ENCODE measurements around the gene RALGAPA2. TPM values are rescaled to one million over a fixed set of nuclear protein-coding genes. Genes with fewer than 3 reads are reported as not detected.

RALGAPA2 gene
- polyA plus RNA-seq, 1 donor from 2014 or later, result 21.8 TPM

DNA sequence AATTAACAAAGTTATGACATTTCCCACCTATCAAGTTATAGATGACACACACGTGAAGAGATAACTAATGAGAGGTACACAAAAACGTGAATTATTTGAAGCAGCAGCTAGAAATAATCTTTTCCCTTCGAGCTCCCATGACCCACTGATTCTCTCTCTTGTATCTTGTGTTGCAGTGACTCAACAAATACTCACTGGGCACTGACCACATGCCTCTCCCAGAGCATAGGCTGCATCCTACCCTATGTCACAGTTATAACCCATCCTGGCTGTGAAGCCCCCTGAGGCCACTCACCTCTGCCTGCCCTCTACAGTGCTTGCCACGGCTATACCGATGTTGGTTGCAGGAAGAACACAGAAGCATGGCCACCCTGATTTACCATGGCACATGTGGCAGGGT, 252.7 kb downstream of the RALGAPA2 start:
- no peaks in the 10 kb centered on the region for H3K79me2 ChIP-seq (replicated peaks; ENCODE audit: insufficient read depth, low read length)

DNA sequence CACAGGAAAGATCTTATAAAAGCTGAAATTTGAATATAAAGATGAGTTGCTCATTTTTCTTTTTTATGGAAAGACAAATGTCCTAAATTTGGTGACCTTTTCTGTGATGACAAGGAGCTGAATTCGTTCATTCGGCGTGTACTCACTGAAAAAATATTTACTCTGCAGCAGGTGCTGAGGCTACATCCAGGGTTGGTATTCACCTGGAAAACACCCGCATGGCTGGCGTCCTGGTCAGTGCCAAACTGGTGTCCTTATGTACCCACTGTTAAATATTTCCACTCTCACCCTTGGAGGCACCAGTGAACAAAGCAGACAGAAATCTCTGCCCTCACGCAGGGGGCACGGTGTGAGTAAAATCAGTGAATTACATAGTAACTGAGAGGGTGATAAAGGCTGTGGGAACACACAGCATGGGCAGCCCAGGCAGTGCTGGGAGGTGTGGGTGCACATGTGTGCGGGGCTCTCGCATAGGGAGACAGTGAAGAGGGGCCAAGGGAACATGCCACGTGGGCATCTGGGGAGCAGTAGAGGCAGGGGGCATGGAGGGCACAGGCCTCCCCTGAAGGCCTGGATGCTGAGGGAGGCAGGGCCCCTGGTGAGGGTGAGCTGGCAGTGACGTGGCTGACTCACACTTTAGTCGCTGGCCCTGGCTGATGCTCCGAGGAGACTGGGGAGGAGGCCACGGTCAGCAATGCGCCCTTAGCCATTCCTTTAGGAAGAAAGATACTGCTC, 254.9 kb downstream of the RALGAPA2 start:
- Histone ChIP-seq H3K36me3 (ENCODE audit: insufficient read depth, low read length) (peaks cover 4% of the 10 kb centered on the region), H4K20me1 (ENCODE audit: insufficient read depth) (no peaks in the 10 kb centered on the region), H3K9ac (ENCODE audit: low read length) (no peak overlapping the region), H3K9me3 (ENCODE audit: low read length) (no peaks in the 10 kb centered on the region), H3K27me3 (ENCODE audit: insufficient read depth, low read depth, low read length) (no peaks in the 10 kb centered on the region), H3F3A (ENCODE audit: insufficient read depth, low read length, poor library complexity, severe bottlenecking) (no peaks in the 10 kb centered on the region), H3K27ac (ENCODE audit: low read length) (no peak overlapping the region), H3K4me2 (ENCODE audit: low read length) (no peak overlapping the region), H3K9me2 (ENCODE audit: insufficient read depth, low read length) (no peaks in the 10 kb centered on the region), H3K79me2 (replicated peaks; ENCODE audit: insufficient read depth, low read length) (no peaks in the 10 kb centered on the region), H3K4me3 (ENCODE audit: low read length) (no peak overlapping the region), H2AFZ (ENCODE audit: low read depth, low read length) (no peak overlapping the region)
- TF ChIP-seq RAD21 (conservative IDR thresholded peaks at IDR 0.05) (no peak), EP300 (conservative IDR thresholded peaks at IDR 0.05; ENCODE audit: poor library complexity, severe bottlenecking) (no peak), POLR2AphosphoS5 (IDR thresholded peaks at IDR 0.05) (no peak), EZH2 (IDR thresholded peaks at IDR 0.05; ENCODE audit: borderline replicate concordance, insufficient read depth, low read length, poor library complexity, severe bottlenecking) (no peak)
- TF ChIP-seq, protein P1, sequence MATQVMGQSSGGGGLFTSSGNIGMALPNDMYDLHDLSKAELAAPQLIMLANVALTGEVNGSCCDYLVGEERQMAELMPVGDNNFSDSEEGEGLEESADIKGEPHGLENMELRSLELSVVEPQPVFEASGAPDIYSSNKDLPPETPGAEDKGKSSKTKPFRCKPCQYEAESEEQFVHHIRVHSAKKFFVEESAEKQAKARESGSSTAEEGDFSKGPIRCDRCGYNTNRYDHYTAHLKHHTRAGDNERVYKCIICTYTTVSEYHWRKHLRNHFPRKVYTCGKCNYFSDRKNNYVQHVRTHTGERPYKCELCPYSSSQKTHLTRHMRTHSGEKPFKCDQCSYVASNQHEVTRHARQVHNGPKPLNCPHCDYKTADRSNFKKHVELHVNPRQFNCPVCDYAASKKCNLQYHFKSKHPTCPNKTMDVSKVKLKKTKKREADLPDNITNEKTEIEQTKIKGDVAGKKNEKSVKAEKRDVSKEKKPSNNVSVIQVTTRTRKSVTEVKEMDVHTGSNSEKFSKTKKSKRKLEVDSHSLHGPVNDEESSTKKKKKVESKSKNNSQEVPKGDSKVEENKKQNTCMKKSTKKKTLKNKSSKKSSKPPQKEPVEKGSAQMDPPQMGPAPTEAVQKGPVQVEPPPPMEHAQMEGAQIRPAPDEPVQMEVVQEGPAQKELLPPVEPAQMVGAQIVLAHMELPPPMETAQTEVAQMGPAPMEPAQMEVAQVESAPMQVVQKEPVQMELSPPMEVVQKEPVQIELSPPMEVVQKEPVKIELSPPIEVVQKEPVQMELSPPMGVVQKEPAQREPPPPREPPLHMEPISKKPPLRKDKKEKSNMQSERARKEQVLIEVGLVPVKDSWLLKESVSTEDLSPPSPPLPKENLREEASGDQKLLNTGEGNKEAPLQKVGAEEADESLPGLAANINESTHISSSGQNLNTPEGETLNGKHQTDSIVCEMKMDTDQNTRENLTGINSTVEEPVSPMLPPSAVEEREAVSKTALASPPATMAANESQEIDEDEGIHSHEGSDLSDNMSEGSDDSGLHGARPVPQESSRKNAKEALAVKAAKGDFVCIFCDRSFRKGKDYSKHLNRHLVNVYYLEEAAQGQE (IDR thresholded peaks at IDR 0.05; ENCODE audit: borderline replicate concordance), result no peak

More for the DNA sequence above, 252.7 kb downstream of the RALGAPA2 start:
- H2AFZ ChIP-seq (ENCODE audit: low read depth, low read length), result no peak overlapping the region
- H3F3A ChIP-seq (ENCODE audit: insufficient read depth, low read length, poor library complexity, severe bottlenecking), result no peaks in the 10 kb centered on the region
- peaks cover 4% of the 10 kb centered on the region for H3K36me3 ChIP-seq (ENCODE audit: insufficient read depth, low read length)
- H3K9ac ChIP-seq (ENCODE audit: low read length), result no peak overlapping the region
- H4K20me1 ChIP-seq (ENCODE audit: insufficient read depth), result no peaks in the 10 kb centered on the region
- H3K27me3 ChIP-seq (ENCODE audit: insufficient read depth, low read depth, low read length), result no peaks in the 10 kb centered on the region
- no peak overlapping the region for H3K4me2 ChIP-seq (ENCODE audit: low read length)
- no peaks in the 10 kb centered on the region for H3K9me3 ChIP-seq (ENCODE audit: low read length)
- H3K9me2 ChIP-seq (ENCODE audit: insufficient read depth, low read length), result no peaks in the 10 kb centered on the region
- no peak overlapping the region for H3K4me3 ChIP-seq (ENCODE audit: low read length)
- TF ChIP-seq EP300 (conservative IDR thresholded peaks at IDR 0.05; ENCODE audit: poor library complexity, severe bottlenecking), result no peak
- no peak overlapping the region for H3K27ac ChIP-seq (ENCODE audit: low read length)

DNA sequence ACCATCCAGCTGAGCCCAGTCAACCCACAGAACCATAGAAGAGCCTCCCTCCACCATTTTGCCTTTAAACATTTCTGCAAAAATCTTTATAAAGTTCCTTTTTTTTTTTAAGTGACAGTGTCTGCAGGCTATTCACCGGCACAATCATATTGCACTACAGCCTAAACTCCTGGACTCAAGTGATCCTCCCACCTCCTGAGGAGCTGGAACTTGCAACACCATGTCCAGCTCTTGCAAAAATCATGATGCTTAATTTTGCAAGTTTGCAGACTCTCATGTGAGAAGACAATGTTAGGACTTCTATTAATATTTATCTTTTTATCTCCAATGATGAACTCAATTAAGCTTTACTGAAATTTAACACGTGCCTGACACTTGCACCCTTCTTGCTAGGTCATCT, 255.7 kb downstream of the RALGAPA2 start:
- TF ChIP-seq MXI1 (conservative IDR thresholded peaks at IDR 0.05; ENCODE audit: poor library complexity, severe bottlenecking), result no peak
- TF ChIP-seq EP300 (conservative IDR thresholded peaks at IDR 0.05; ENCODE audit: poor library complexity, severe bottlenecking), result no peak
- TF ChIP-seq, protein P1 (IDR thresholded peaks at IDR 0.05; ENCODE audit: borderline replicate concordance), result no peak
- TF ChIP-seq, protein P2, sequence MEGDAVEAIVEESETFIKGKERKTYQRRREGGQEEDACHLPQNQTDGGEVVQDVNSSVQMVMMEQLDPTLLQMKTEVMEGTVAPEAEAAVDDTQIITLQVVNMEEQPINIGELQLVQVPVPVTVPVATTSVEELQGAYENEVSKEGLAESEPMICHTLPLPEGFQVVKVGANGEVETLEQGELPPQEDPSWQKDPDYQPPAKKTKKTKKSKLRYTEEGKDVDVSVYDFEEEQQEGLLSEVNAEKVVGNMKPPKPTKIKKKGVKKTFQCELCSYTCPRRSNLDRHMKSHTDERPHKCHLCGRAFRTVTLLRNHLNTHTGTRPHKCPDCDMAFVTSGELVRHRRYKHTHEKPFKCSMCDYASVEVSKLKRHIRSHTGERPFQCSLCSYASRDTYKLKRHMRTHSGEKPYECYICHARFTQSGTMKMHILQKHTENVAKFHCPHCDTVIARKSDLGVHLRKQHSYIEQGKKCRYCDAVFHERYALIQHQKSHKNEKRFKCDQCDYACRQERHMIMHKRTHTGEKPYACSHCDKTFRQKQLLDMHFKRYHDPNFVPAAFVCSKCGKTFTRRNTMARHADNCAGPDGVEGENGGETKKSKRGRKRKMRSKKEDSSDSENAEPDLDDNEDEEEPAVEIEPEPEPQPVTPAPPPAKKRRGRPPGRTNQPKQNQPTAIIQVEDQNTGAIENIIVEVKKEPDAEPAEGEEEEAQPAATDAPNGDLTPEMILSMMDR (IDR thresholded peaks at IDR 0.05; ENCODE audit: poor library complexity, severe bottlenecking), result no peak
- no peak for TF ChIP-seq TAF1 (IDR thresholded peaks at IDR 0.05; ENCODE audit: low read depth)
- TF ChIP-seq POLR2AphosphoS5 (IDR thresholded peaks at IDR 0.05), result no peak
- TF ChIP-seq RAD21 (conservative IDR thresholded peaks at IDR 0.05), result no peak
- no peak for TF ChIP-seq EZH2 (IDR thresholded peaks at IDR 0.05; ENCODE audit: borderline replicate concordance, insufficient read depth, low read length, poor library complexity, severe bottlenecking)
- TF ChIP-seq SMC3 (conservative IDR thresholded peaks at IDR 0.05; ENCODE audit: poor library complexity), result no peak

More for the DNA sequence above, 255.7 kb downstream of the RALGAPA2 start:
- Histone ChIP-seq H3K79me2 (replicated peaks; ENCODE audit: insufficient read depth, low read length) (no peaks in the 10 kb centered on the region), H3K9me3 (ENCODE audit: low read length) (no peaks in the 10 kb centered on the region), H4K20me1 (ENCODE audit: insufficient read depth) (no peaks in the 10 kb centered on the region), H3K9me2 (ENCODE audit: insufficient read depth, low read length) (no peaks in the 10 kb centered on the region), H3K36me3 (ENCODE audit: insufficient read depth, low read length) (peaks cover 4% of the 10 kb centered on the region), H3K4me3 (ENCODE audit: low read length) (no peak overlapping the region), H2AFZ (ENCODE audit: low read depth, low read length) (no peak overlapping the region), H3F3A (ENCODE audit: insufficient read depth, low read length, poor library complexity, severe bottlenecking) (no peaks in the 10 kb centered on the region), H3K27me3 (ENCODE audit: insufficient read depth, low read depth, low read length) (no peaks in the 10 kb centered on the region), H3K27ac (ENCODE audit: low read length) (no peak overlapping the region), H3K9ac (ENCODE audit: low read length) (no peak overlapping the region), H3K4me2 (ENCODE audit: low read length) (no peak overlapping the region)

Measured in neural cell (in vitro differentiated cells).